ENCODE measurements around the gene DPP10. TPM values are rescaled to one million over a fixed set of nuclear protein-coding genes. Genes with fewer than 3 reads are reported as not detected.

Gene DPP10
- total RNA-seq, 2 experiments from 2014 or later, result not detected

DNA sequence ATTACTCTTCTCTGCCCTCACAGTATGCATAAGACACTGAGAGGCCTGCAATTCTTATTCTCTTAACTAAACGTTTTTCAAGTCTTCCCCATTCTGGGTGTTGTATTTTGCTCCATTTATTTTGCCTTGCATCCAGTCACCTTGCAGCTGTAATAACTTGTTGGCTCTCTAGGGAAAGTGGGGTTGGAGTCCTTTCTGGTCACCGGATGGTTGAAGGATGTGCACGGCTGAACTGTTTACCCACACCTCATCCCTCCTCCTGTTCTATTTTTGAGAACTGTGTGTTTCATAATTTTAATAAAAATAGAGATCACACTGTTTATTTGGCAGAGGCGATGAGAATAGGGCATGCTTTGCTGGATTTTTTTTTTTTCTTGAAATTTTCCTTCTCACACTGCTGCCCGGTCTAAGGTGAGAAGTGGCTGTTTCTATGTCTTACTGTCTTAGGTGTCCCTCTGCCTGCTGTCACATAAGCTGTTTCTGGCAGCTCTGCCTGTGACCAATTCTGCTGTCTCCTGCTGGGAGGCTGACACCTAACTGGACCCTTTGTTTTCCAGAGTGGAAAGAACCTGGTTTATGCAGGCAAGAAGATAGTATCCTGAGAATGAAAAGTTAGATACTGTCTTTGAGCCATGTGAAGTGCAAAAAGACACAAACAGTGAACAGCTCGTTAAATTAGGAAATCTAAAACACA is 342.6 kb downstream of the DPP10 start:
- H3K4me3 Mint-ChIP-seq, result no peak overlapping the region
- H3K4me1 Mint-ChIP-seq, result no peaks in the 10 kb centered on the region
- no peaks in the 10 kb centered on the region for H3K9me3 Mint-ChIP-seq
- no peak for DNase-seq
- POLR2A ChIA-PET, result no interaction called here
- no peaks in the 10 kb centered on the region for H3K36me3 Mint-ChIP-seq
- no peak for ATAC-seq (ENCODE audit: low read depth)
- no peaks in the 10 kb centered on the region for H3K27me3 Mint-ChIP-seq
- H3K27ac Mint-ChIP-seq, result no peak overlapping the region

DNA sequence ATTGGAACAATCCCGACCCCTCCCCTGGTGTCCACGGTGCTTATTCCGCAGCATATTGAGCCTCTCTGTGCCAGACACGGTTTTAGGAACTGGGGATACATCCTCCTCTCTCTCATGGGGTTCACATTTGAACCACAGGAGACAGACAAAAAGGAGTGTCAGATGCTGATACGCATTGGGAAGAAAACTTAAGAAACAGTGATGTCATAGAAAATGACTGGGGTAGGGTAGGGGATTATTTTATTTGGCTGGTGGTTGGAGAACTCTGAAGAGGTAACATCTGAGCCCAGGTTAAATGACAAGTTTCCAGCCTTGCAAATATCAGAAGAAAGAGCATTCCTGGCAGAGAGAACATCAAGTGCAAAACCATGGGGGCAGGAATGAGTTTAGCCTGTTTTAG is 344.5 kb downstream of the DPP10 start:
- no peaks in the 10 kb centered on the region for H3K27me3 Mint-ChIP-seq
- H3K4me3 Mint-ChIP-seq, result no peak overlapping the region
- no peak for ATAC-seq (ENCODE audit: low read depth)
- no peaks in the 10 kb centered on the region for H3K9me3 Mint-ChIP-seq
- H3K36me3 Mint-ChIP-seq, result no peaks in the 10 kb centered on the region
- no peak overlapping the region for H3K27ac Mint-ChIP-seq
- H3K4me1 Mint-ChIP-seq, result no peaks in the 10 kb centered on the region
- POLR2A ChIA-PET, result no interaction called here
- no peak for DNase-seq

GRCh38 chr2:114787486-114787885 is 345.0 kb downstream of the DPP10 start:
- no peak for DNase-seq
- POLR2A ChIA-PET, result no interaction called here

GRCh38 chr2:114789989-114790388 is 347.5 kb downstream of the DPP10 start:
- Mint-ChIP-seq H3K4me1 (no peaks in the 10 kb centered on the region), H3K27ac (no peak overlapping the region), H3K4me3 (no peak overlapping the region), H3K9me3 (no peaks in the 10 kb centered on the region), H3K27me3 (no peaks in the 10 kb centered on the region), H3K36me3 (no peaks in the 10 kb centered on the region)
- DNase-seq (no peak), ATAC-seq (ENCODE audit: low read depth) (no peak)
- POLR2A ChIA-PET, result no interaction called here

More at GRCh38 chr2:114787486-114787885, 345.0 kb downstream of the DPP10 start:
- Mint-ChIP-seq H3K27me3 (no peaks in the 10 kb centered on the region), H3K27ac (no peak overlapping the region), H3K4me3 (no peak overlapping the region), H3K36me3 (no peaks in the 10 kb centered on the region), H3K9me3 (no peaks in the 10 kb centered on the region), H3K4me1 (no peaks in the 10 kb centered on the region)
- no peak for ATAC-seq (ENCODE audit: low read depth)

DNA sequence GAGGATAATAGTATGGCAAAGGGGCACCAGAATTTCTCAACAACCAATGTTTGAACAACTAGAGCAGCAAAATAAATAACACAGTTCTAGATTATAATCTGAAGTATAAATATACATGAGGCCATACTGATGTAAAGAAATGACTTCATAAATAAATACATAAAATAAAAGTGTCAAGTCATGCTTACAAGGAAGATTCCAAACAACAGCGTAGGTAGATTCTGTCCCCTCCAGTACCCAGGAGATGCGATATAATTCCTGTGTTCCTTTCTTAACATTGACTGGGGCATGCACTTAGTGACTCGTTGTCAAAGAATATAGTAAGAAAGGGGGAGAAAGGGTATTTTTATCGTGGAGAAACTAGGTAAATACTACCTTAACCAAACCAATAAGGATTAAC is 355.1 kb downstream of the DPP10 start:
- no peak overlapping the region for H3K27ac Mint-ChIP-seq

GRCh38 chr2:114797942-114798341 is 355.5 kb downstream of the DPP10 start:
- ATAC-seq (ENCODE audit: low read depth), result no peak
- H3K36me3 Mint-ChIP-seq, result no peaks in the 10 kb centered on the region
- no peak overlapping the region for H3K4me3 Mint-ChIP-seq
- no peak for DNase-seq
- no peaks in the 10 kb centered on the region for H3K27me3 Mint-ChIP-seq
- H3K4me1 Mint-ChIP-seq, result no peaks in the 10 kb centered on the region
- POLR2A ChIA-PET, result no interaction called here
- H3K27ac Mint-ChIP-seq, result no peak overlapping the region
- no peaks in the 10 kb centered on the region for H3K9me3 Mint-ChIP-seq

More for the DNA sequence above, 355.1 kb downstream of the DPP10 start:
- ATAC-seq (ENCODE audit: low read depth) (no peak), DNase-seq (no peak)
- no peaks in the 10 kb centered on the region for H3K9me3 Mint-ChIP-seq
- POLR2A ChIA-PET, result no interaction called here
- no peaks in the 10 kb centered on the region for H3K27me3 Mint-ChIP-seq
- H3K4me3 Mint-ChIP-seq, result no peak overlapping the region
- H3K4me1 Mint-ChIP-seq, result no peaks in the 10 kb centered on the region
- H3K36me3 Mint-ChIP-seq, result no peaks in the 10 kb centered on the region

DNA sequence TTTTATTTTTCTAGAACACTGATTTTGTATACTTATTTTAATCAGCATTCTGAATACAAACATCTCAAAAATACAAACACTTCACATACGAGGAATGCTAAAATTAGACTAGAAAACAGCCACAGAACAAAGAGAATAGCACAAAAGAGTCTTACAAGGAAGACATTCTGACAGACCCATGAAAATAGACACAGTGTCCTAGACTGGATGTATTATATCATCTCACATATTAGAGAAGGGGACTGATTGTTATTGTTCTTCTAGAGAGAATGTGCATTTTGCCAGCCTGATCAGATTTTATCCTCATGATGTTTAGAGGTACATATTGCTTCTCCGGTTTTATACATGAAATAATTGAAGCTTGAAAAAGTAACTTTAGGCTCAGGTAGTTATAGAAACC is 357.9 kb downstream of the DPP10 start:
- no peaks in the 10 kb centered on the region for H3K27me3 Mint-ChIP-seq
- no peak overlapping the region for H3K27ac Mint-ChIP-seq
- H3K4me1 Mint-ChIP-seq, result no peaks in the 10 kb centered on the region
- POLR2A ChIA-PET, result no interaction called here
- ATAC-seq (ENCODE audit: low read depth) (no peak), DNase-seq (no peak)
- H3K9me3 Mint-ChIP-seq, result no peaks in the 10 kb centered on the region
- no peaks in the 10 kb centered on the region for H3K36me3 Mint-ChIP-seq
- no peak overlapping the region for H3K4me3 Mint-ChIP-seq

- POLR2A ChIA-PET, result no interaction called here
- DNase-seq (no peak), ATAC-seq (ENCODE audit: low read depth) (no peak)
- no peaks in the 10 kb centered on the region for H3K27me3 Mint-ChIP-seq
- no peaks in the 10 kb centered on the region for H3K9me3 Mint-ChIP-seq
- H3K4me3 Mint-ChIP-seq, result no peak overlapping the region
- H3K27ac Mint-ChIP-seq, result no peak overlapping the region
- H3K4me1 Mint-ChIP-seq, result no peaks in the 10 kb centered on the region
- H3K36me3 Mint-ChIP-seq, result no peaks in the 10 kb centered on the region
Measured at GRCh38 chr2:114805195-114805594, 362.8 kb downstream of the DPP10 start.

DNA sequence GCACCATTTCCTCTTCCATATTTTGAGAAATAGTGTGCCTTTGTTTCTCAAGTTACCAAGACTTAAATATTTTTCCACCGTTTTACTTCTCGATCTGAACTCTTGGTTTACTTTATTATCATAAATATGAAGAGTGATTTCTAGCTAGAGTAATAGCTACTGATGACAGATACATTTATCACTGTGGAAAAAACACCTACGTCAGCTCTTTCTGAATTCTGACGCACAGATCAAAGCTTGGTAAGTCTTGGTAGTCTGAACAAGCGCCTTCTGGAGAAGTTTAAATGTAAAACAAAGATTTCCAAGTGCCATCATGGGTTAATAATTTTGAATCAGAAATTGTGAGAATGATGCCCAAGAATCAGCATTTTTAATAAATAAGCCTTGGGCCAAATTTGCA is 367.7 kb downstream of the DPP10 start:
- Mint-ChIP-seq H3K4me1 (no peaks in the 10 kb centered on the region), H3K9me3 (no peaks in the 10 kb centered on the region), H3K36me3 (no peaks in the 10 kb centered on the region), H3K27me3 (no peaks in the 10 kb centered on the region), H3K27ac (no peak overlapping the region), H3K4me3 (no peak overlapping the region)
- POLR2A ChIA-PET, result no interaction called here
- DNase-seq, result no peak
- ATAC-seq (ENCODE audit: low read depth), result no peak

- POLR2A ChIA-PET, result no interaction called here
- DNase-seq, result no peak
- H3K36me3 Mint-ChIP-seq, result no peaks in the 10 kb centered on the region
Measured at GRCh38 chr2:114812261-114812660, 369.8 kb downstream of the DPP10 start.

GRCh38 chr2:114814355-114814754 is 371.9 kb downstream of the DPP10 start:
- H3K27ac Mint-ChIP-seq, result no peak overlapping the region
- ATAC-seq (ENCODE audit: low read depth) (no peak), DNase-seq (no peak)
- no peaks in the 10 kb centered on the region for H3K36me3 Mint-ChIP-seq
- H3K9me3 Mint-ChIP-seq, result no peaks in the 10 kb centered on the region
- H3K4me1 Mint-ChIP-seq, result no peaks in the 10 kb centered on the region
- H3K27me3 Mint-ChIP-seq, result no peaks in the 10 kb centered on the region
- no peak overlapping the region for H3K4me3 Mint-ChIP-seq
- POLR2A ChIA-PET, result no interaction called here

More at GRCh38 chr2:114812261-114812660, 369.8 kb downstream of the DPP10 start:
- Mint-ChIP-seq H3K27me3 (no peaks in the 10 kb centered on the region), H3K4me1 (no peaks in the 10 kb centered on the region), H3K9me3 (no peaks in the 10 kb centered on the region), H3K27ac (no peak overlapping the region), H3K4me3 (no peak overlapping the region)
- no peak for ATAC-seq (ENCODE audit: low read depth)

DNA sequence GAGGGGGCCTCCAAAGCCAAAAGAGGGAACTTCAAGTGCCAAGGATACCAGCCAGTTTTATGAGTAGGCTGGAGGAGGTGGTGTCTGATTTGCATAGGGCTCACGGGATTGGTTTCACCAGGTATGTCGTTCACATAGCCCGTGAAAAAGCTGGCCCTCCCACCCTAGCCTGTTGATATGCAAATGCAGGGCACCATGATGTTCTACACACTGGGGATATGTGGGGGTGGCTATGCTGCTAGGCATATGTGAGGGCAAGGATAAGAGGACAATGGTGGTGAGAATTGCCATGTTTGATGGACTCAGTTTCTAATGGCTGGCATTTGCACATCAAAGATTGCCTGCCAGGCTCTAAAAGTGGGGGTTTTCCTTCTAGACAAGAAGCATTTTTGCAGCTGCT is 378.6 kb downstream of the DPP10 start:
- H3K9me3 Mint-ChIP-seq, result peaks cover 2% of the 10 kb centered on the region
- no peaks in the 10 kb centered on the region for H3K4me1 Mint-ChIP-seq
- DNase-seq (no peak), ATAC-seq (ENCODE audit: low read depth) (no peak)
- POLR2A ChIA-PET, result no interaction called here
- H3K27ac Mint-ChIP-seq, result no peak overlapping the region
- no peaks in the 10 kb centered on the region for H3K36me3 Mint-ChIP-seq
- no peak overlapping the region for H3K4me3 Mint-ChIP-seq
- H3K27me3 Mint-ChIP-seq, result no peaks in the 10 kb centered on the region

DNA sequence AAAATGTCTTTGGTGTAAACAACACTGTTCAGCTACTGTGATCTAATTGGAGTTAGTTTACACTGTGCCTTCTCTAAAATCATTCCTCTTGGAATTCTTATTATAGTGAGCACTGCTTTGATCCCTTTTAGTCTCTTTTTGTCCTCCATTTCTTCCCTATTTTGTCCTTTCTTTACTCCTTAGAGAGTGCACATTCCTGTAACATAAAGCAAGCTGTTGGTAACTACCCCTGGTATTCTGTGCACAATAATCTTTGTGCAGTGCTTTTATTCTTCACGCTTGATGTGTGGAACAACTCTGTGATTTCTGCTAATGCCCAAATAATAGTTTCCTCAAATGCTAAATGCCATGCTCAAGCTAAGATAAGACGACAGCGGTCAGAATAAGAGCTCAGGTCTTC is 401.5 kb downstream of the DPP10 start:
- no peaks in the 10 kb centered on the region for H3K9me3 Mint-ChIP-seq

DNA sequence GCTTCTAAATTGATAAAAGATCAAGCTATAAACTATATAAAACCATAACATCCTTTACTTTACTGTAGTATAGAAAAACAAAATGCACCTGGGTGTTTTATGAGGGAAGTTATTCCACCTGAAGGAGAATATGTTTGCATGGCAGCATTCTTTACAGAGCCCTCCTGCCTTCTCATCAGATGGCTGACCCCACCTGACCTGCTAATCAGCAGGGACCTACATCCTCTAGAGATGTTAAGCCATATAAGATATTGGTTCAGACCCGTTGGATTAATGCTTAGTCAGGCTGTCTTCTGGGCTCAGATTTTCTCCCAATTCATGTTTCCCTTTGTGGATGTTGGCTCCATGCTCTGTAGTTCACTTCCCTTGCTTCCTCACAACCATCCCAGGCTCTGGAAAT is 414.8 kb downstream of the DPP10 start:
- H3K36me3 Mint-ChIP-seq, result no peaks in the 10 kb centered on the region
- H3K4me1 Mint-ChIP-seq, result no peaks in the 10 kb centered on the region
- H3K27ac Mint-ChIP-seq, result no peak overlapping the region
- H3K4me3 Mint-ChIP-seq, result no peak overlapping the region
- no peak for DNase-seq
- POLR2A ChIA-PET, result interaction anchor here (0.6 kb wide), 1 partner anchor 1725 kb away, joined by 6 read pairs; no protein-coding TSS in a partner anchor
- H3K9me3 Mint-ChIP-seq, result peaks cover 4% of the 10 kb centered on the region
- no peak for ATAC-seq (ENCODE audit: low read depth)
- no peaks in the 10 kb centered on the region for H3K27me3 Mint-ChIP-seq

More for the DNA sequence above, 401.5 kb downstream of the DPP10 start:
- Mint-ChIP-seq H3K4me3 (no peak overlapping the region), H3K27me3 (no peaks in the 10 kb centered on the region), H3K27ac (no peak overlapping the region), H3K36me3 (no peaks in the 10 kb centered on the region), H3K4me1 (no peaks in the 10 kb centered on the region)
- POLR2A ChIA-PET, result no interaction called here
- ATAC-seq (ENCODE audit: low read depth), result no peak
- no peak for DNase-seq

All from activated naive CD8-positive, alpha-beta T cell treated with anti-CD3 and anti-CD28 coated beads, Interleukin-2, amount 10 ng/mL, durations not matched to agents 7 days and 5 days (primary cell).